Measurements from ENCODE around the gene ZNF93. TPM values are rescaled to one million over a fixed set of nuclear protein-coding genes. Genes with fewer than 3 reads are reported as not detected.

Gene ZNF93
- total and polyA plus RNA-seq, 2 of the 8 experiments (the other 6 are each of a cell fraction or from before 2014, with no cell fraction given): 40.8 to 61.8 TPM

DNA sequence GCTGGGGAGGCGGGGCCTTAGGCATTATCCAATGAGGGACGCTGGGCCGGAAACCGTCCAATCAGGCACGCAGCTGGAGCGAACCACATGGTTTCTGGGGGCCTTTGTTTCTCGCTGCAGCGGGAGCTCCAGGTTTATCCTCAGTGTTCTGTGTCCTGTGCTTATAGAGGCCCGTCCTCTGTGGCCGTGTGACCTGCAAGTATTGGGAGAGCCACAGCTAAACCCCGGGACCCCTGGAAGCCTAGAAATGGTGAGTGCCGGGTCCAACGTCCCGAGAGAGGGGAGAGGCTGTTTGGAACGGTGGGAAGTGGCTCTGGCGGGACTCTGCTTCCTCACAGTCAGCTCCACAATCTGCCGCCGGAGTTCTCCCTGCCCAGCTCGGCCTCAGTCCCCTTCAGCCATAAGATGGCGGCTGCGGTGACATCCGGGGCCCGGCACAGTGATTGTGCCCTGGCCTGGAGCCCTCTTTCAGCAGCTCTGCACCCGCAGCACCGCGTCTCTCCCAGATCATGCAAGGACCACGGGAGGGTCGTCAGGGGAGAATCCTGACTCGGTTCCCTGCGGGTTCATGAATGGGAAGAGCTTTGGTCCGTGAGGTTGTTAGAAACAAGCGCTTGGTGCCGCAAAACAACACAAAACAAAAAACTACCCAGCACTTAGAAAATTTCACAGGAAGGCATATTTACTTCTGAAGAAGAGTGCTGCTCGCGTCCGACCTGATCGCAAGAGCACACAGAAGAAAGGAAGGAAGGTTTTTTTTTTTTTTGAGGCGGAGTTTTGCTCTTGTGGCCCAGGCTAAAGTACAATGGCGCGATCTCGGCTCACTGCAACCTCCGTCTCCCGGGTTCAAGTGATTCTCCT lies 34.8 kb upstream of the ZNF93 start, which contains the start of gene ZNF253 (continued):
- TF ChIP-seq, protein P1, sequence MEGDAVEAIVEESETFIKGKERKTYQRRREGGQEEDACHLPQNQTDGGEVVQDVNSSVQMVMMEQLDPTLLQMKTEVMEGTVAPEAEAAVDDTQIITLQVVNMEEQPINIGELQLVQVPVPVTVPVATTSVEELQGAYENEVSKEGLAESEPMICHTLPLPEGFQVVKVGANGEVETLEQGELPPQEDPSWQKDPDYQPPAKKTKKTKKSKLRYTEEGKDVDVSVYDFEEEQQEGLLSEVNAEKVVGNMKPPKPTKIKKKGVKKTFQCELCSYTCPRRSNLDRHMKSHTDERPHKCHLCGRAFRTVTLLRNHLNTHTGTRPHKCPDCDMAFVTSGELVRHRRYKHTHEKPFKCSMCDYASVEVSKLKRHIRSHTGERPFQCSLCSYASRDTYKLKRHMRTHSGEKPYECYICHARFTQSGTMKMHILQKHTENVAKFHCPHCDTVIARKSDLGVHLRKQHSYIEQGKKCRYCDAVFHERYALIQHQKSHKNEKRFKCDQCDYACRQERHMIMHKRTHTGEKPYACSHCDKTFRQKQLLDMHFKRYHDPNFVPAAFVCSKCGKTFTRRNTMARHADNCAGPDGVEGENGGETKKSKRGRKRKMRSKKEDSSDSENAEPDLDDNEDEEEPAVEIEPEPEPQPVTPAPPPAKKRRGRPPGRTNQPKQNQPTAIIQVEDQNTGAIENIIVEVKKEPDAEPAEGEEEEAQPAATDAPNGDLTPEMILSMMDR (IDR thresholded peaks at IDR 0.05; ENCODE audit: control extremely low read depth in 1 of 3, insufficient read depth in 1 of 3, low read depth in 1 of 3, low read length in 3 of 3): no peak; a peak in 1 of 4 replicates
- TF ChIP-seq KDM4A (IDR thresholded peaks at IDR 0.05; ENCODE audit: low read depth, low read length, severe bottlenecking): no peak
- no peak for TF ChIP-seq SUZ12 (IDR thresholded peaks at IDR 0.05; ENCODE audit: low read length)
- TF ChIP-seq ATF3 (IDR thresholded peaks at IDR 0.05; ENCODE audit: insufficient read depth, low read depth, low read length): no peak
- TF ChIP-seq YY1 (IDR thresholded peaks at IDR 0.05; ENCODE audit: low read depth, low read length): peak; percentile 93
- TF ChIP-seq GABPA (IDR thresholded peaks at IDR 0.05; ENCODE audit: borderline replicate concordance, insufficient read depth, low read length): no peak
- TF ChIP-seq JUN (IDR thresholded peaks at IDR 0.05; ENCODE audit: low read depth, low read length): no peak
- no peak for TF ChIP-seq KDM5A (IDR thresholded peaks at IDR 0.05; ENCODE audit: low read length)
- TF ChIP-seq POU5F1 (IDR thresholded peaks at IDR 0.05; ENCODE audit: low read depth, low read length): 0 out of 2 replicates have a peak, but pooled peaks have one; percentile 21
- TF ChIP-seq TAF7 (optimal IDR thresholded peaks at IDR 0.05; ENCODE audit: borderline replicate concordance, low read depth, low read length): peak; percentile 98
- no peak for TF ChIP-seq CTBP2 (IDR thresholded peaks at IDR 0.05; ENCODE audit: borderline replicate concordance, insufficient read depth, insufficient read length, low read length)
- peak; percentile 100 for TF ChIP-seq TAF1 (IDR thresholded peaks at IDR 0.05; ENCODE audit: low read depth, low read length)
- peak; percentile 24; the same call in 1 of the 2 replicates for TF ChIP-seq NRF1 (IDR thresholded peaks at IDR 0.05; ENCODE audit: low read depth, low read length)
- no peak for TF ChIP-seq BCL11A (IDR thresholded peaks at IDR 0.05; ENCODE audit: low read depth in 2 of 2, low read length in 2 of 2)

Measured in H1 (cell line).